HG03354 (cell line): ENCODE data around the gene SCAF4.
"Not testable (repeated sequence)": the region's sequence is repeated elsewhere in the genome, so short reads cannot be mapped to it uniquely, and the experiment has no call there.

Experiments used
- ATAC-seq: cut with Tn5 transposase; IDR thresholded peaks from one replicate; pipeline ENCODE4 v1.9.1; 2021; ENCODE audit warnings: mild to moderate bottlenecking; ENCODE audit not compliant: unreplicated experiment, poor library complexity, severe bottlenecking

Gene SCAF4

DNA sequence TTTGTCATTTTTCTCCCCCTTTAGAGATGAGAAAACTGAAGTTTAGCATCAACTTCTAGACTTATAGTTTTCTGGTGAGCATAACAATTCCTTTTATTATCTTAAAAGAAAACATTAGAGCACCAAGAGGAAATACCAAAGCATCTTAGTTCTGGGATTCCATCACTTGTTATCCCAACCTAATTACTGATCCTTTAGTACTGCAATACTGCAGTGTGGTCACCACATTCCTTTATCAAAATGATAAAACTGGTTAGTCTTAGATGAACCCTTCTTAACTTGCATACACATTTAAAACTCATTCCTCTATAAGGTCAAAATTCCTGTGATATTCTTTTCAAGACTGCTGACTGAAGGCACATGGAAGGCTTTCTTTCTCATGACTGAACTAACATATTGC is 49.3 kb downstream of the SCAF4 start:
- no peak for ATAC-seq

DNA sequence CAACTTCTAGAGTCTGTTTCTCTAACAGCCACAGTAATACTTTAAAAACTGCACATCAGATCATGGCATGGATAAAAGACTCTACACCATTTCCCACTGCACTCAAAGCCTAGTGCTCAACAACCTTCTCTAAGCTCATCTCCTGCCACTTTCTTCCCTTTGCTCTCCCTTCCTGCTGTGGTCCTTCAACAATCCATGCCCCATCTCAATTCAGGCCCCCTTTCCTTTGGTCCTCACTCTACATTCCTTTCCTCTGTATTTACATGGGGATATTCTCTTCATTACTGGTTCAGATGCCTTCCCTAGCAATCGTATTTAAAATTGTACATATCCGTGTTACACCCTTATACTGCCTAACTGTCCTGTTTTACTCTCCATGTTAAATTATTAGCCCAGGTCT is 53.4 kb downstream of the SCAF4 start:
- ATAC-seq = no peak

DNA sequence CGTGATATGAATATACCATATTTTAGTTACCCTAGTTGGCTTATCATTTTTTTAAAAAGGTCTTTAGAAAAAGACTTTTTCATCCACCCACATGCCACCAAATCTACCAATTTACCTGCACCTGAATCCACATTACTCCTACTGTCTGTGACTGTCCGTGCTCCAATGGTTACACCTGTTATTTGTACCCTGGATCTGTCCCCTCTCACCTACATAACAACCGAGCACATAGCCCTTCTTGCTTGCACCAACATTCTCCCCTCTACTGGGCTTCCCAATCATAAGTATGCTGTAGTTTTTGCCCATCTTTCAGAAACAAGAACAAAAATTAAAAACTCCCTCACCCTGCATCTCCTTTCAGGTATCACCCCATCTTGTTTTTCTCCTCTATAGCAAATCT is 54.9 kb downstream of the SCAF4 start:
- ATAC-seq = no peak

DNA sequence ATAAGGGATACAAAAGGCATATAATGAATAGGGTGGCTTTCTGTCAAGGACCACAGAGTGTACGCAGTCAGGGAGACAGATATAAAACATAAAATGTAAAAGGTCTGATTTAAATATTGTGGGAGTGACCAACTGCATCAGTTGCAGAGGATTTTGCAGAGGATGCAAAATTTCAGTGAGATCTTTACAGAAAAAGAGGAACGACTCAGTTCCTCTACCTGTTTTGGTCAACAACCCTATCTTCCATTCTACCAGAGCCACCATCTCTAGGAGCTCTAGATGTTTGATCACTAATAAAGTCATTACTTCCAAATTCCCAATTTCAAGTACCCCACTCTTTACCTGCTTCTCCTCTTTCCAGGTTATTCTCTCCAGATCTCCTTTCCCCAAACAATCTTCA is 56.0 kb downstream of the SCAF4 start:
- no peak for ATAC-seq

GRCh38 chr21:31675318-31675717 is 56.6 kb downstream of the SCAF4 start:
- ATAC-seq = no peak

GRCh38 chr21:31673321-31673912 is 58.5 kb downstream of the SCAF4 start:
- no peak for ATAC-seq

DNA sequence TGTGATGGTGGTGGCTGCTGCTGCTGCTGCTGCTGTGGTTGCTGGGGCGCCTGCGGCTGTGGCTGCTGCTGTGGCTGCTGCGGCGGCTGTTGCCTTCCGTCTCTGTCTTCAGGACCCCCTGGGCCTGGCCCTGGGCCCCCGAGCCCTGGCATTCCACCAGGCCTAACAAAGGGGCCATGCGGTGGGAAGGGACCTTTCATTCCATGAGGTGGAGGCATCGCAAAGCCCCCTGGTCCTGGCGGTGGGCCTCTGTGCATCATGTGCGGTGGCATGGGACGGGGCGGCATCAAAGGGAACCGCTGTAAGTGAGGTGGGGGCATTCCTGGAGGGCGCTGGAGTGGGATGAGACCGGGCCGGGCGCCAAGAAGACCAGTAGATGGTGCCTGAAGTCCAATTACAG is 60.0 kb downstream of the SCAF4 start:
- no peak for ATAC-seq

DNA sequence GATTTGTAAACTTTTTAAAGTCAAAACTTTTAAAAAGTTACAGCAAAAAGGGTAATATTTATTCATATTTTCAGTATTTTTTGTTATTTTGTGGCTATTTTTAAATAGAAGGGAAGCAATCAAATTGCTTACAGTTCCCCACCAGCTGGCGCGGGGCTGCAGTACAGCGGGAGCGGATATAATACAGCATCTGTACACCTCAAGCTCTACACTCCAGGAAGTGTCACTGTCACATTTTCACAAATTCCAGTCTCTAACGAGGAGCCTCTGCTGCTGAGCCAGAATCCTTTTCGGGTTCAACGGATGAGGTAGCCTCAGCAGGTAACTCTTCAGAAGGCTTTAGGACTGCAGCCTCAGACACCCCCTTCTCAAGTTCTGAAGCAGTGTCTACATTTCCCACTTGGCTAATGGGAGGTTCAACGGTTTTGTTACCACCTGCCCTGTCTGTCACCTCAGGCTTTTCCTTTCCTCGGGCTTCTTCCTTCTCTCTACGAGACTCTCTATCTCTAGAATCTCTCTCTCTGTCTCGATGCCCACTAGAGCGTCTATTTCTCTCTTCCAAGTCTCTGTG is 60.7 kb downstream of the SCAF4 start:
- no peak for ATAC-seq

GRCh38 chr21:31670070-31670469 is 61.8 kb downstream of the SCAF4 start:
- ATAC-seq = no peak

DNA sequence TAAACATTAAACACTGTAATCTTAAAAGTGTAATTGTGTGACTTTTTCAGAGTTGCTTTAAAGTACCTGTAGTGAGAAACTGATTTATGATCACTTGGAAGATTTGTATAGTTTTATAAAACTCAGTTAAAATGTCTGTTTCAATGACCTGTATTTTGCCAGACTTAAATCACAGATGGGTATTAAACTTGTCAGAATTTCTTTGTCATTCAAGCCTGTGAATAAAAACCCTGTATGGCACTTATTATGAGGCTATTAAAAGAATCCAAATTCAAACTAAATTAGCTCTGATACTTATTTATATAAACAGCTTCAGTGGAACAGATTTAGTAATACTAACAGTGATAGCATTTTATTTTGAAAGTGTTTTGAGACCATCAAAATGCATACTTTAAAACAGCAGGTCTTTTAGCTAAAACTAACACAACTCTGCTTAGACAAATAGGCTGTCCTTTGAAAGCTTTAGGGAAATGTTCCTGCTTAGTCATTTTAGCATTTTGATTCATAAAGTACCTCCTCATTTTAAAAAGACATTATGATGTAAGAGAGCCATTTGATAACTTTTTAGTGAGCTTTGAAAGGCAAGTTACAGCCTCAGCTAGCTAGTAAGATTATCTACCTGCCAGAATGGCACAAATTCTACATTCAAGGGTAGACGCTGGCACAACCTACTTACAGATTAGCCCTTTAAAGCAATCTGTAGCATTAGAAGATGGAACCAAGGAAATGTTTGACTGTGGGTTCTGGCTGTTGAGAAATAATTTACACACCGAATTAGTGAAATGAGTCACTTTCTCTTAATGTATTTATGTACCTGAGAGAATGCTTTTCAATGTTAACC is 63.0 kb downstream of the SCAF4 start:
- ATAC-seq = peak; percentile 54

GRCh38 chr21:31667639-31668038 is 64.3 kb downstream of the SCAF4 start:
- ATAC-seq = no peak

- no peak for ATAC-seq
These were observed 64.8 kb downstream of the SCAF4 start for GRCh38 chr21:31667132-31667531.

- ATAC-seq = no peak
These were observed 65.4 kb downstream of the SCAF4 start for GRCh38 chr21:31666445-31667010.

- ATAC-seq = not testable (repeated sequence)
These were observed 66.0 kb downstream of the SCAF4 start for GRCh38 chr21:31665869-31666268.

DNA sequence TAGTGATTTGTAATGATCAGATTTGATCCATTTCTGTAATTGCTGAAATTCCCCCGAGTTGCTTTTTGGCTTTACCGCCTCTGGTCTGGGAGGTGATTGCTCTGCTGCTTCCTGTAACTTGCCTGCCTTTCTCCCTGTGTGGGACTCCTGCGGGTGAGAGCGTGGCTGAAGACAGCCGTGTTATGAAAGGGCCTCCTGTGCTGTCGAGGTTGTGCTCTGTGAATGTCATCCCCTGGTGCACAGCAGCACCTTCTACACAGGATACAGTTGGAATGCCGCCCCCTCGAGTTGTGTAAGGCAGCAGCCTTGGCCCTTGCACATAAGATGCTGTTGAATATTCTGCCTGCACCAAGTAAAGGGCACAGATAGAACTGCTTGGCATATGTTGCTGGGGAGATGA is 66.5 kb downstream of the SCAF4 start:
- ATAC-seq = no peak

DNA sequence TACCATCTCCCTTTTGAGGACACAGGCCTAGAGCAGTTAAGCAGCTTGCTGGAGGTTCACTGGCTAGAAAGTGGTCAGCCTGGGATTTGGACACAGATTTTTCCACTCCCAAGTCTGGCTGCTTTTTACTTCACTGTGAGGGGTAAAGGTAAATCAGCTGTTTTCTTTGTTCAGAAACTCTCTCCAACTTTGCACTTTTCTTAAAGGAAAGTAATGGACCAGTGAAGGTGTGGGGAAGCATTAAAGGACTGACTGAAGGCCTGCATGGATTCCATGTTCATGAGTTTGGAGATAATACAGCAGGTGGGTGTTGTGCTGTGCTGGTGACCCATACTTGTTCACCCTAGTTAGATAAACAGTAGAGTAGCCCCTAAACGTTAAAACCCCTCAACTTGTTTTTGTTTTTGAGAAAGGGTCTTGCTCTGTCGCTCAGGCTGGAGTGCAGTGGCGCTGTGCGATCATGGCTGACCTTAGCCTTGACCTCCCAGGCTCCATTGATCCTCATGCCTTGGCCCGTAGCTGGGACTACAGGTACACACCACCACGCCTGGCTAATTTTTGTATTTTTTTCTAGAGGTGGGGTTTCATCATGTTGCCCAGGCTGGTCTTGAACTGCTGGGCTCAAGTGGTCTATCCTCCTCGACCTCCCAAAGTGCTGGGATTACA is 68.2 kb downstream of the SCAF4 start:
- ATAC-seq = no peak

- no peak for ATAC-seq
These were observed 71.3 kb downstream of the SCAF4 start for GRCh38 chr21:31660591-31660990.

DNA sequence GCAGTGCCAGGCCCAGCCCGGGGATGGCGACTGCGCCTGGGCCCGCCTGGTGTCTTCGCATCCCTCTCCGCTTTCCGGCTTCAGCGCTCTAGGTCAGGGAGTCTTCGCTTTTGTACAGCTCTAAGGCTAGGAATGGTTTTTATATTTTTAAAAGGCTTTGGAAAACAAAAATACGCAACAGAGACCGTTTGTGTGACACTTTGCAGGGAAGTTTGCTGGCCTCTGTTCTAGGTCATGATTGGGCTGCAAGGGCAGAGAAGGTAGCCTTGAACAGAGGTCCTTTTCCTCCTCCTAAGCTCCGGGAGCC is 71.7 kb downstream of the SCAF4 start:
- peak; percentile 40 for ATAC-seq

DNA sequence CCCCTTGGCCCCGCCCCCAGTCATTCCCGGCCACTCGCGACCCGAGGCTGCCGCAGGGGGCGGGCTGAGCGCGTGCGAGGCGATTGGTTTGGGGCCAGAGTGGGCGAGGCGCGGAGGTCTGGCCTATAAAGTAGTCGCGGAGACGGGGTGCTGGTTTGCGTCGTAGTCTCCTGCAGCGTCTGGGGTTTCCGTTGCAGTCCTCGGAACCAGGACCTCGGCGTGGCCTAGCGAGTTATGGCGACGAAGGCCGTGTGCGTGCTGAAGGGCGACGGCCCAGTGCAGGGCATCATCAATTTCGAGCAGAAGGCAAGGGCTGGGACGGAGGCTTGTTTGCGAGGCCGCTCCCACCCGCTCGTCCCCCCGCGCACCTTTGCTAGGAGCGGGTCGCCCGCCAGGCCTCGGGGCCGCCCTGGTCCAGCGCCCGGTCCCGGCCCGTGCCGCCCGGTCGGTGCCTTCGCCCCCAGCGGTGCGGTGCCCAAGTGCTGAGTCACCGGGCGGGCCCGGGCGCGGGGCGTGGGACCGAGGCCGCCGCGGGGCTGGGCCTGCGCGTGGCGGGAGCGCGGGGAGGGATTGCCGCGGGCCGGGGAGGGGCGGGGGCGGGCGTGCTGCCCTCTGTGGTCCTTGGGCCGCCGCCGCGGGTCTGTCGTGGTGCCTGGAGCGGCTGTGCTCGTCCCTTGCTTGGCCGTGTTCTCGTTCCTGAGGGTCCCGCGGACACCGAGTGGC is 72.2 kb downstream of the SCAF4 start, which contains the start of gene SOD1:
SOD1 (plus strand) TSS at position 158 of the 723 bp plus-strand sequence; CDS start at position 235, 77 bp downstream.
- ATAC-seq = peak; percentile 98

- peak; percentile 29 for ATAC-seq
These were observed 72.7 kb downstream of the SCAF4 start for GRCh38 chr21:31659286-31659535.
